Measurements from ENCODE around the gene TMEM163. TPM values are rescaled to one million over a fixed set of nuclear protein-coding genes. Genes with fewer than 3 reads are reported as not detected.

The TMEM163 gene
- total RNA-seq, 1 donor from 2014 or later: not detected

- Histone ChIP-seq H3K4me3 (ENCODE audit: low read depth, low read length) (no peak overlapping the region), H3K27me3 (ENCODE audit: control insufficient read depth, insufficient read depth, low read length) (no peaks in the 10 kb centered on the region), H3K36me3 (ENCODE audit: control insufficient read depth, insufficient read depth, low read length) (no peaks in the 10 kb centered on the region)
- DNase-seq (ENCODE audit: low read depth) (no peak), FAIRE-seq (peak; percentile 60)
- no peak for TF ChIP-seq CTCF (IDR thresholded peaks at IDR 0.05; ENCODE audit: insufficient read depth, low read length, severe bottlenecking)
Measured at GRCh38 chr2:134462275-134462674, 256.5 kb downstream of the TMEM163 start.

- H3K36me3 ChIP-seq (ENCODE audit: control insufficient read depth, insufficient read depth, low read length): no peaks in the 10 kb centered on the region
- FAIRE-seq (no peak), DNase-seq (ENCODE audit: low read depth) (peak; percentile 8)
- no peaks in the 10 kb centered on the region for H3K27me3 ChIP-seq (ENCODE audit: control insufficient read depth, insufficient read depth, low read length)
- no peak for TF ChIP-seq CTCF (IDR thresholded peaks at IDR 0.05; ENCODE audit: insufficient read depth, low read length, severe bottlenecking)
- no peak overlapping the region for H3K4me3 ChIP-seq (ENCODE audit: low read depth, low read length)
Measured at GRCh38 chr2:134461511-134461910, 257.3 kb downstream of the TMEM163 start.

- Histone ChIP-seq H3K4me3 (ENCODE audit: low read depth, low read length) (no peak overlapping the region), H3K36me3 (ENCODE audit: control insufficient read depth, insufficient read depth, low read length) (no peaks in the 10 kb centered on the region), H3K27me3 (ENCODE audit: control insufficient read depth, insufficient read depth, low read length) (no peaks in the 10 kb centered on the region)
- DNase-seq (ENCODE audit: low read depth) (peak; percentile 60), FAIRE-seq (no peak)
- TF ChIP-seq CTCF (IDR thresholded peaks at IDR 0.05; ENCODE audit: insufficient read depth, low read length, severe bottlenecking): peak; percentile 89
Measured at GRCh38 chr2:134460583-134460998, 258.2 kb downstream of the TMEM163 start.

- no peak for TF ChIP-seq CTCF (IDR thresholded peaks at IDR 0.05; ENCODE audit: insufficient read depth, low read length, severe bottlenecking)
- FAIRE-seq: no peak
Measured at GRCh38 chr2:134459706-134460406, 258.9 kb downstream of the TMEM163 start.

GRCh38 chr2:134458950-134459349 lies 259.9 kb downstream of the TMEM163 start:
- Histone ChIP-seq H3K4me3 (ENCODE audit: low read depth, low read length) (no peak overlapping the region), H3K27me3 (ENCODE audit: control insufficient read depth, insufficient read depth, low read length) (no peaks in the 10 kb centered on the region), H3K36me3 (ENCODE audit: control insufficient read depth, insufficient read depth, low read length) (no peaks in the 10 kb centered on the region)
- FAIRE-seq (no peak), DNase-seq (ENCODE audit: low read depth) (no peak)
- TF ChIP-seq CTCF (IDR thresholded peaks at IDR 0.05; ENCODE audit: insufficient read depth, low read length, severe bottlenecking): no peak

More at GRCh38 chr2:134459706-134460406, 258.9 kb downstream of the TMEM163 start:
- H3K36me3 ChIP-seq (ENCODE audit: control insufficient read depth, insufficient read depth, low read length): no peaks in the 10 kb centered on the region
- H3K4me3 ChIP-seq (ENCODE audit: low read depth, low read length): no peak overlapping the region
- no peak for DNase-seq (ENCODE audit: low read depth)
- no peaks in the 10 kb centered on the region for H3K27me3 ChIP-seq (ENCODE audit: control insufficient read depth, insufficient read depth, low read length)

- FAIRE-seq: no peak
- no peak for DNase-seq (ENCODE audit: low read depth)
- no peaks in the 10 kb centered on the region for H3K27me3 ChIP-seq (ENCODE audit: control insufficient read depth, insufficient read depth, low read length)
Measured at GRCh38 chr2:134458473-134458853, 260.3 kb downstream of the TMEM163 start.

More at GRCh38 chr2:134458473-134458853, 260.3 kb downstream of the TMEM163 start:
- no peaks in the 10 kb centered on the region for H3K36me3 ChIP-seq (ENCODE audit: control insufficient read depth, insufficient read depth, low read length)
- H3K4me3 ChIP-seq (ENCODE audit: low read depth, low read length): no peak overlapping the region
- TF ChIP-seq CTCF (IDR thresholded peaks at IDR 0.05; ENCODE audit: insufficient read depth, low read length, severe bottlenecking): no peak
